Measurements from ENCODE around the gene GRIN3B. TPM values are rescaled to one million over a fixed set of nuclear protein-coding genes. Genes with fewer than 3 reads are reported as not detected.
A peak's percentile ranks its signal among the peaks of the same experiment; 100 is the strongest.

Gene GRIN3B
- total and polyA plus RNA-seq, 9 of the 15 experiments (the other 6 are each of a cell fraction or from before 2014, with no cell fraction given) = 0.06 to 0.95 (median 0.19) TPM; not detected in 6

DNA sequence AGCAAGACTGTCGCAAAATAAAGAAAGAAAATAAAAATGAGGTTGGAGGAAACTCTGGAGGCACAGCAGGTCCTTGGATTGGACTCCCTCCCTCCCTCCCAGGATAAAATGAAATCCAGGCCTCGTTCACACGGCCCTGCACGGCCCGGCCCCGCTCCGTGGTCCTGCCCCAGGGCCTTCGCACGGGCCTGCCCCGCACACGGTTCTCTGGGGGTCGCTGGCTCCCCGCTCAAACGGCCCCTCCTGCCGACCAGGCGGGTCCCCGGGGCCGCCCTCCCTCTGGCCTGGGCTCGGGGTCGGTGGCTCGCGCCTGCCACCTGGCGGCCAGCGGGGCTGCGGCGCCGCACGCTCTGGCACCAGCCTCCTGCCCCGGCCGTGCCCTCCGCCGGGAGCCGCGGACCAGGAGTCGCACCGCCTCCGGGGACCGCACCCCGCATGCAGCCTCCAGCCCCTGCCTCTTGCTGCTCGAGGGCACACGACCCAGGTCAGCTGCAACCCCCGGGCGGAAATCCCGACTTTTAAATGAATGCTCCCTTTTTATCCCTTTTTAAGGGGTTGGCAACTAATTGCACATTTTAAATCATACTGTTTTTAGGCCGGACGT lies 17.6 kb upstream of the GRIN3B start (continued):
- TF ChIP-seq, protein P1, sequence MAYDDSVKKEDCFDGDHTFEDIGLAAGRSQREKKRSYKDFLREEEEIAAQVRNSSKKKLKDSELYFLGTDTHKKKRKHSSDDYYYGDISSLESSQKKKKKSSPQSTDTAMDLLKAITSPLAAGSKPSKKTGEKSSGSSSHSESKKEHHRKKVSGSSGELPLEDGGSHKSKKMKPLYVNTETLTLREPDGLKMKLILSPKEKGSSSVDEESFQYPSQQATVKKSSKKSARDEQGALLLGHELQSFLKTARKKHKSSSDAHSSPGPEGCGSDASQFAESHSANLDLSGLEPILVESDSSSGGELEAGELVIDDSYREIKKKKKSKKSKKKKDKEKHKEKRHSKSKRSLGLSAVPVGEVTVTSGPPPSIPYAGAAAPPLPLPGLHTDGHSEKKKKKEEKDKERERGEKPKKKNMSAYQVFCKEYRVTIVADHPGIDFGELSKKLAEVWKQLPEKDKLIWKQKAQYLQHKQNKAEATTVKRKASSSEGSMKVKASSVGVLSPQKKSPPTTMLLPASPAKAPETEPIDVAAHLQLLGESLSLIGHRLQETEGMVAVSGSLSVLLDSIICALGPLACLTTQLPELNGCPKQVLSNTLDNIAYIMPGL (CRISPR knock-in tag; IDR thresholded peaks at IDR 0.05) = 0 out of 2 replicates have a peak, but pooled peaks have one; percentile 71
- TF ChIP-seq, protein P2, sequence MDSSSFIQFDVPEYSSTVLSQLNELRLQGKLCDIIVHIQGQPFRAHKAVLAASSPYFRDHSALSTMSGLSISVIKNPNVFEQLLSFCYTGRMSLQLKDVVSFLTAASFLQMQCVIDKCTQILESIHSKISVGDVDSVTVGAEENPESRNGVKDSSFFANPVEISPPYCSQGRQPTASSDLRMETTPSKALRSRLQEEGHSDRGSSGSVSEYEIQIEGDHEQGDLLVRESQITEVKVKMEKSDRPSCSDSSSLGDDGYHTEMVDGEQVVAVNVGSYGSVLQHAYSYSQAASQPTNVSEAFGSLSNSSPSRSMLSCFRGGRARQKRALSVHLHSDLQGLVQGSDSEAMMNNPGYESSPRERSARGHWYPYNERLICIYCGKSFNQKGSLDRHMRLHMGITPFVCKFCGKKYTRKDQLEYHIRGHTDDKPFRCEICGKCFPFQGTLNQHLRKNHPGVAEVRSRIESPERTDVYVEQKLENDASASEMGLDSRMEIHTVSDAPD (CRISPR knock-in tag; IDR thresholded peaks at IDR 0.05) = no peak
- TF ChIP-seq CBX3 (IDR thresholded peaks at IDR 0.05; ENCODE audit: borderline replicate concordance in 1 of 2, low read length in 2 of 2) = 0 out of 3 replicates have a peak, but pooled peaks of 1 of the 2 experiments have one; percentile 29
- TF ChIP-seq PHF8 (IDR thresholded peaks at IDR 0.05; ENCODE audit: borderline replicate concordance, low read length) = peak; percentile 27; the same call in 1 of the 2 replicates
- TF ChIP-seq ZNF644 (tag; IDR thresholded peaks at IDR 0.05; ENCODE audit: low read depth) = 0 out of 2 replicates have a peak, but pooled peaks have one; percentile 39
- TF ChIP-seq ZBTB17 (CRISPR knock-in tag; IDR thresholded peaks at IDR 0.05) = peak; percentile 56; the same call in 1 of the 2 replicates
- peak; percentile 21 for TF ChIP-seq TBP (optimal IDR thresholded peaks at IDR 0.05; ENCODE audit: low read depth, low read length)
- TF ChIP-seq MYC (IDR thresholded peaks at IDR 0.05; ENCODE audit: low read depth, low read length) = peak; percentile 39; the same call in 1 of the 2 replicates
- TF ChIP-seq MYC (CRISPR knock-in tag; IDR thresholded peaks at IDR 0.05; ENCODE audit: borderline replicate concordance, low read depth) = no peak
- TF ChIP-seq ZNF79 (CRISPR knock-in tag; IDR thresholded peaks at IDR 0.05; ENCODE audit: low read depth) = no peak
- TF ChIP-seq, protein P3, sequence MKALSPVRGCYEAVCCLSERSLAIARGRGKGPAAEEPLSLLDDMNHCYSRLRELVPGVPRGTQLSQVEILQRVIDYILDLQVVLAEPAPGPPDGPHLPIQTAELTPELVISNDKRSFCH (CRISPR knock-in tag; IDR thresholded peaks at IDR 0.05) = no peak
- TF ChIP-seq, protein P3 (tag; IDR thresholded peaks at IDR 0.05) = peak; percentile 62
- TF ChIP-seq HOXB6 (CRISPR knock-in tag; IDR thresholded peaks at IDR 0.05; ENCODE audit: borderline replicate concordance) = no peak
- TF ChIP-seq, protein P4, sequence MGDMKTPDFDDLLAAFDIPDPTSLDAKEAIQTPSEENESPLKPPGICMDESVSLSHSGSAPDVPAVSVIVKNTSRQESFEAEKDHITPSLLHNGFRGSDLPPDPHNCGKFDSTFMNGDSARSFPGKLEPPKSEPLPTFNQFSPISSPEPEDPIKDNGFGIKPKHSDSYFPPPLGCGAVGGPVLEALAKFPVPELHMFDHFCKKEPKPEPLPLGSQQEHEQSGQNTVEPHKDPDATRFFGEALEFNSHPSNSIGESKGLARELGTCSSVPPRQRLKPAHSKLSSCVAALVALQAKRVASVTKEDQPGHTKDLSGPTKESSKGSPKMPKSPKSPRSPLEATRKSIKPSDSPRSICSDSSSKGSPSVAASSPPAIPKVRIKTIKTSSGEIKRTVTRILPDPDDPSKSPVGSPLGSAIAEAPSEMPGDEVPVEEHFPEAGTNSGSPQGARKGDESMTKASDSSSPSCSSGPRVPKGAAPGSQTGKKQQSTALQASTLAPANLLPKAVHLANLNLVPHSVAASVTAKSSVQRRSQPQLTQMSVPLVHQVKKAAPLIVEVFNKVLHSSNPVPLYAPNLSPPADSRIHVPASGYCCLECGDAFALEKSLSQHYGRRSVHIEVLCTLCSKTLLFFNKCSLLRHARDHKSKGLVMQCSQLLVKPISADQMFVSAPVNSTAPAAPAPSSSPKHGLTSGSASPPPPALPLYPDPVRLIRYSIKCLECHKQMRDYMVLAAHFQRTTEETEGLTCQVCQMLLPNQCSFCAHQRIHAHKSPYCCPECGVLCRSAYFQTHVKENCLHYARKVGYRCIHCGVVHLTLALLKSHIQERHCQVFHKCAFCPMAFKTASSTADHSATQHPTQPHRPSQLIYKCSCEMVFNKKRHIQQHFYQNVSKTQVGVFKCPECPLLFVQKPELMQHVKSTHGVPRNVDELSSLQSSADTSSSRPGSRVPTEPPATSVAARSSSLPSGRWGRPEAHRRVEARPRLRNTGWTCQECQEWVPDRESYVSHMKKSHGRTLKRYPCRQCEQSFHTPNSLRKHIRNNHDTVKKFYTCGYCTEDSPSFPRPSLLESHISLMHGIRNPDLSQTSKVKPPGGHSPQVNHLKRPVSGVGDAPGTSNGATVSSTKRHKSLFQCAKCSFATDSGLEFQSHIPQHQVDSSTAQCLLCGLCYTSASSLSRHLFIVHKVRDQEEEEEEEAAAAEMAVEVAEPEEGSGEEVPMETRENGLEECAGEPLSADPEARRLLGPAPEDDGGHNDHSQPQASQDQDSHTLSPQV (IDR thresholded peaks at IDR 0.05) = peak; percentile 93
- TF ChIP-seq SOX6 (IDR thresholded peaks at IDR 0.05) = peak; percentile 30; the same call in 1 of the 2 replicates

Measured in K562 (cell line).